Caco-2 (cell line): Measurements from ENCODE around the gene PCDH19. TPM values are rescaled to one million over a fixed set of nuclear protein-coding genes. Genes with fewer than 3 reads are reported as not detected.

Experiments used
- BruUV-seq: library from RNA; stranded (reverse); fragments of 400-500 nt; replicated peaks from 2 replicates; lab custom pipeline; 2021; lab: Mats Ljungman, UMichigan
- CTCF ChIA-PET: fragments of 300-600 bp; sonication (Branson Sonifier 250); formaldehyde crosslinking; loops from one replicate; lab custom pipeline; 2022; ENCODE audit warnings: antibody characterized with exemption; lab: Charles Lee
- POLR2A ChIA-PET: fragments of 300-600 bp; sonication (Branson Sonifier 250); formaldehyde crosslinking; loops from one replicate; lab custom pipeline; 2022; ENCODE audit warnings: antibody characterized with exemption; lab: Charles Lee
- DNase-seq, 2 experiments: peaks; one replicate each; pipeline versions ENCODE4 v3.0.0 to v3.0.0-alpha.2; 2020 to 2022
- H3K27me3 ChIP-seq: replicated peaks from 2 replicates; pipeline ENCODE4 v1.6.0; 2011; ENCODE audit warnings: low read length; ENCODE audit not compliant: control insufficient read depth, insufficient read depth
- H3K36me3 ChIP-seq: 2 replicates; pipeline ENCODE4 v1.5.1; 2011; ENCODE audit warnings: low read length; ENCODE audit not compliant: control insufficient read depth, insufficient read depth
- H3K4me1 ChIP-seq: fragments of 250-450 bp; sonication (Bioruptor Pico); 2 replicates; pipeline ENCODE4 v1.5.1; 2020; ENCODE audit warnings: mild to moderate bottlenecking
- H3K4me3 ChIP-seq: 2 replicates; pipeline ENCODE4 v1.5.1; 2011; ENCODE audit warnings: low read depth, mild to moderate bottlenecking, control low read depth, low read length
- H3K9me3 ChIP-seq: fragments of 250-450 bp; sonication (Bioruptor Pico); 2 replicates; pipeline ENCODE4 v1.5.1; 2020; ENCODE audit warnings: mild to moderate bottlenecking, moderate library complexity
- H3K27ac Mint-ChIP-seq: one replicate; pipeline ENCODE4 v1.8.0; 2022; ENCODE audit warnings: mixed read lengths; ENCODE audit not compliant: unreplicated experiment
- H3K27me3 Mint-ChIP-seq: one replicate; pipeline ENCODE4 v1.8.0; 2022; ENCODE audit warnings: mixed read lengths; ENCODE audit not compliant: insufficient read depth, unreplicated experiment
- H3K36me3 Mint-ChIP-seq: one replicate; pipeline ENCODE4 v1.8.0; 2022; ENCODE audit warnings: mild to moderate bottlenecking, mixed read lengths; ENCODE audit not compliant: insufficient read depth, unreplicated experiment
- H3K4me1 Mint-ChIP-seq: one replicate; pipeline ENCODE4 v1.8.0; 2022; ENCODE audit warnings: low read depth, mixed read lengths; ENCODE audit not compliant: unreplicated experiment
- H3K4me3 Mint-ChIP-seq: one replicate; pipeline ENCODE4 v1.8.0; 2022; ENCODE audit warnings: mild to moderate bottlenecking, moderate library complexity, mixed read lengths; ENCODE audit not compliant: unreplicated experiment
- H3K9me3 Mint-ChIP-seq: one replicate; pipeline ENCODE4 v1.8.0; 2022; ENCODE audit warnings: mixed read lengths; ENCODE audit not compliant: unreplicated experiment
- intact Hi-C: fragments of 100-400 bp; cut with micrococcal nuclease; formaldehyde crosslinking; loops from one replicate; pipeline ENCODE4 v1.10.0; 2022; ENCODE audit not compliant: unreplicated experiment
- total RNA-seq: library from RNA; stranded (reverse); gene quantifications from 2 replicates; pipeline ENCODE4 v1.2.3, GENCODE V29; 2022
- TF ChIP-seq, protein P1 (sequence below), 2 experiments: fragments of 200-600 bp in 1 of 2; IDR thresholded peaks; 1 replicate in 1 of 2; 2 replicates in 1 of 2; pipeline versions ENCODE4 v1.5.1 to v1.8.0; 2011 to 2022; ENCODE audit warnings: antibody characterized with exemption in 1 of 2, control low read depth in 1 of 2, inconsistent platforms in 1 of 2, low read depth in 1 of 2, low read length in 1 of 2, mild to moderate bottlenecking in 1 of 2, moderate library complexity in 1 of 2; ENCODE audit not compliant: insufficient read depth in 1 of 2, severe bottlenecking in 1 of 2, unreplicated experiment in 1 of 2

Gene PCDH19
- total RNA-seq, 1 experiment from 2014 or later, result 0.11 TPM

DNA sequence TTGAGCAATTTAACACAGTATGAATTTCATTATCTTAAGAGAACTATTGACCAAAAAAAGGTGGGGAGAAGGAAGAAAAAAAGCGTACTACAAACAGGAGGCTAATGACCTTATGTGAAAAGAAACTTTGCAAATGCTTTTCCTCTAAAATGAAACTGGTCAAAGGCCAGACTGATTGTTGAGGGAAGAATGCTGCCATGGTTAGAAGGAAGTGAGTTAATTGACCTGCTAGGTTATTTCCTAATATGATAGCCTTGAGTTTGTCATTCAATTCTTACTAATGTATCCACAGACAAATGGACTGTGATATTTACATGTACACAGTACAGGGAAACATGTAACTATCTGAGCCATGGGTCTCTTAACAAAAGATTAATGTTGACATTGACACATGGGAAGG is 132.8 kb downstream of the PCDH19 start:
- TF ChIP-seq, protein P1, sequence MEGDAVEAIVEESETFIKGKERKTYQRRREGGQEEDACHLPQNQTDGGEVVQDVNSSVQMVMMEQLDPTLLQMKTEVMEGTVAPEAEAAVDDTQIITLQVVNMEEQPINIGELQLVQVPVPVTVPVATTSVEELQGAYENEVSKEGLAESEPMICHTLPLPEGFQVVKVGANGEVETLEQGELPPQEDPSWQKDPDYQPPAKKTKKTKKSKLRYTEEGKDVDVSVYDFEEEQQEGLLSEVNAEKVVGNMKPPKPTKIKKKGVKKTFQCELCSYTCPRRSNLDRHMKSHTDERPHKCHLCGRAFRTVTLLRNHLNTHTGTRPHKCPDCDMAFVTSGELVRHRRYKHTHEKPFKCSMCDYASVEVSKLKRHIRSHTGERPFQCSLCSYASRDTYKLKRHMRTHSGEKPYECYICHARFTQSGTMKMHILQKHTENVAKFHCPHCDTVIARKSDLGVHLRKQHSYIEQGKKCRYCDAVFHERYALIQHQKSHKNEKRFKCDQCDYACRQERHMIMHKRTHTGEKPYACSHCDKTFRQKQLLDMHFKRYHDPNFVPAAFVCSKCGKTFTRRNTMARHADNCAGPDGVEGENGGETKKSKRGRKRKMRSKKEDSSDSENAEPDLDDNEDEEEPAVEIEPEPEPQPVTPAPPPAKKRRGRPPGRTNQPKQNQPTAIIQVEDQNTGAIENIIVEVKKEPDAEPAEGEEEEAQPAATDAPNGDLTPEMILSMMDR (IDR thresholded peaks at IDR 0.05; ENCODE audit: insufficient read depth in 1 of 2, low read depth in 1 of 2, low read length in 1 of 2, severe bottlenecking in 1 of 2, unreplicated experiment in 1 of 2), result no peak
- peaks cover 2% of the 10 kb centered on the region for H3K27me3 Mint-ChIP-seq
- ChIA-PET POLR2A (no interaction called here), CTCF (no interaction called here)
- no peak overlapping the region for H3K4me3 Mint-ChIP-seq
- H3K36me3 Mint-ChIP-seq, result no peaks in the 10 kb centered on the region
- intact Hi-C loops, result no loop called here
- no peak for DNase-seq
- BruUV-seq, result no TSS peak
- Histone ChIP-seq H3K9me3 (no peaks in the 10 kb centered on the region), H3K27me3 (no peaks in the 10 kb centered on the region), H3K4me3 (no peak overlapping the region), H3K36me3 (no peaks in the 10 kb centered on the region), H3K4me1 (no peaks in the 10 kb centered on the region)
- no peaks in the 10 kb centered on the region for H3K4me1 Mint-ChIP-seq
- no peaks in the 10 kb centered on the region for H3K9me3 Mint-ChIP-seq
- no peak overlapping the region for H3K27ac Mint-ChIP-seq

DNA sequence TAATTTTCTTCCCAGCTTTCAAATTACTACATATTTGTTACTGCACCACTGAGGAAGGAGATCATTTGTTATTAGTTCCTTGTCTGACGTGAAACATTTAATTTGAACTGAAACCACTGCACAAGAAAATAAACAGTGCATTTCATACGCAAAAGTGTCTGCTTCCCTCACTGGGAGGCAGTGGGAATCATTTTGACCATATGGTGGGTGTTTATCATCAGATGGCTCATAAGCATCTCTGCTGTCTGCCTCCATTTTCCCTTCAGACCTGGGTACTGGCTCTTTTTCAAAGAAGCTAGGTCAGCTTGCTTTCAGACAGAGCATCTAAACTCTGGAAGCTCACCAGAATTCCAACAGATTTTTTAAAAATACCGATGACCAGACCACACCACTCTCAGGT is 135.2 kb downstream of the PCDH19 start:
- ChIA-PET CTCF (no interaction called here), POLR2A (no interaction called here)
- intact Hi-C loops, result no loop called here
- no peak for DNase-seq
- no TSS peak for BruUV-seq
- H3K4me3 Mint-ChIP-seq, result no peak overlapping the region
- H3K9me3 ChIP-seq, result no peaks in the 10 kb centered on the region
- no peaks in the 10 kb centered on the region for H3K36me3 ChIP-seq
- H3K27ac Mint-ChIP-seq, result no peak overlapping the region
- peaks cover 2% of the 10 kb centered on the region for H3K27me3 Mint-ChIP-seq
- no peaks in the 10 kb centered on the region for H3K9me3 Mint-ChIP-seq
- H3K4me3 ChIP-seq, result no peak overlapping the region
- no peaks in the 10 kb centered on the region for H3K27me3 ChIP-seq
- no peaks in the 10 kb centered on the region for H3K4me1 Mint-ChIP-seq
- no peaks in the 10 kb centered on the region for H3K36me3 Mint-ChIP-seq
- H3K4me1 ChIP-seq, result no peaks in the 10 kb centered on the region
- TF ChIP-seq, protein P1 (IDR thresholded peaks at IDR 0.05; ENCODE audit: insufficient read depth in 1 of 2, low read depth in 1 of 2, low read length in 1 of 2, severe bottlenecking in 1 of 2, unreplicated experiment in 1 of 2), result no peak

DNA sequence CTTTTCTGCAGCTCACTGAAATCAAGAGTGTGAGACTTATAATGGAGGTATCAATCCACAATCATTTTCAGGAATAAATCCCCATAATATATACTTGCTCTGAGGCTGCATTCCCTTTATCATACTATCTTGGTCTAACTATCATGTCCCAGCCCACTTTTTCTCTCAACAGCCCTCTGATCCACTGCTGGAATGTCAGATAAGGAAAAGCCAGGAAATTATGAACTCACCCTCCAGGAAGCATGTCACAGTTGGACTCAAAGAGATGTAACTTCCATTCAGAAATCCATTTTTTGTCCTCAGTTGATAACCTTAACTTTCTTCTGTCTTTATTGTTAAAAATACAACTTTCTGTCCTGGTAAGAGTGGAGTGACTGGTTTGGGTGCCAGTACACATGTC is 144.9 kb downstream of the PCDH19 start:
- Mint-ChIP-seq H3K9me3 (no peaks in the 10 kb centered on the region), H3K4me1 (no peaks in the 10 kb centered on the region), H3K4me3 (no peak overlapping the region), H3K27me3 (peaks cover 3% of the 10 kb centered on the region), H3K27ac (no peak overlapping the region), H3K36me3 (no peaks in the 10 kb centered on the region)
- Histone ChIP-seq H3K9me3 (no peaks in the 10 kb centered on the region), H3K4me1 (no peaks in the 10 kb centered on the region), H3K4me3 (no peak overlapping the region), H3K27me3 (no peaks in the 10 kb centered on the region), H3K36me3 (no peaks in the 10 kb centered on the region)
- BruUV-seq, result no TSS peak
- ChIA-PET POLR2A (no interaction called here), CTCF (no interaction called here)
- intact Hi-C loops, result no loop called here
- TF ChIP-seq, protein P1 (IDR thresholded peaks at IDR 0.05; ENCODE audit: insufficient read depth in 1 of 2, low read depth in 1 of 2, low read length in 1 of 2, severe bottlenecking in 1 of 2, unreplicated experiment in 1 of 2), result no peak
- no peak for DNase-seq
